A673 (cell line): Measurements from ENCODE around the gene NELL1. TPM values are rescaled to one million over a fixed set of nuclear protein-coding genes. Genes with fewer than 3 reads are reported as not detected.

ENCODE experiments used
- BruUV-seq: library from RNA; stranded (reverse); fragments of 400-500 nt; replicated peaks from 2 replicates; lab custom pipeline; 2021; lab: Mats Ljungman, UMichigan
- CTCF ChIA-PET: fragments of 300-600 bp; sonication (Branson Sonifier 250); formaldehyde crosslinking; loops from one replicate; lab custom pipeline; 2022; ENCODE audit warnings: antibody characterized with exemption; lab: Charles Lee
- POLR2A ChIA-PET: fragments of 300-600 bp; sonication (Branson Sonifier 250); formaldehyde crosslinking; loops from one replicate; lab custom pipeline; 2022; ENCODE audit warnings: antibody characterized with exemption; ENCODE audit not compliant: low non-redundant PET; lab: Charles Lee
- DNase-seq: peaks from one replicate; pipeline ENCODE4 v3.0.0-alpha.2; 2015; ENCODE audit warnings: low spot score
- H3K27ac ChIP-seq: fragments of 200-600 bp; sonication (generic); 2 replicates; pipeline ENCODE4 v1.5.1; 2016; ENCODE audit warnings: mixed run types, low read depth, mild to moderate bottlenecking, mixed read lengths, antibody characterized with exemption, low read length; ENCODE audit not compliant: poor library complexity, severe bottlenecking
- H3K27me3 ChIP-seq: fragments of 200-600 bp; sonication (generic); replicated peaks from 2 replicates; pipeline ENCODE4 v1.6.1; 2017; ENCODE audit warnings: mixed run types, low read depth, mild to moderate bottlenecking, mixed read lengths, antibody characterized with exemption, low read length; ENCODE audit not compliant: insufficient read depth, poor library complexity
- H3K36me3 ChIP-seq: fragments of 200-600 bp; sonication (generic); 2 replicates; pipeline ENCODE4 v1.6.1; 2016; ENCODE audit warnings: mixed run types, mild to moderate bottlenecking, mixed read lengths, antibody characterized with exemption, low read length; ENCODE audit not compliant: insufficient read depth, poor library complexity, severe bottlenecking
- H3K4me1 ChIP-seq: fragments of 200-600 bp; sonication (generic); 2 replicates; pipeline ENCODE4 v1.6.1; 2017; ENCODE audit warnings: mixed run types, mild to moderate bottlenecking, mixed read lengths, antibody characterized with exemption, low read length; ENCODE audit not compliant: insufficient read depth, poor library complexity, severe bottlenecking
- H3K4me3 ChIP-seq: fragments of 200-600 bp; sonication (generic); 2 replicates; pipeline ENCODE4 v1.5.1; 2016; ENCODE audit warnings: low read depth, mixed run types, mild to moderate bottlenecking, mixed read lengths, low read length; ENCODE audit not compliant: poor library complexity, severe bottlenecking
- H3K9me3 ChIP-seq: fragments of 200-600 bp; sonication (generic); 2 replicates; pipeline ENCODE4 v1.6.1; 2016; ENCODE audit warnings: mixed run types, low read depth, mild to moderate bottlenecking, mixed read lengths, antibody characterized with exemption, low read length; ENCODE audit not compliant: poor library complexity, severe bottlenecking
- EZH2 ChIP-seq: fragments of 200-600 bp; sonication (generic); IDR thresholded peaks from 2 replicates; pipeline ENCODE4 v1.6.1; 2017; ENCODE audit warnings: borderline replicate concordance, low read depth, mild to moderate bottlenecking, mixed read lengths, antibody characterized with exemption, low read length; ENCODE audit not compliant: poor library complexity, severe bottlenecking
- intact Hi-C: fragments of 100-400 bp; cut with micrococcal nuclease; formaldehyde crosslinking; loops from one replicate; pipeline ENCODE4 v1.10.0; 2022; ENCODE audit not compliant: unreplicated experiment
- total RNA-seq: library from RNA; stranded (reverse); gene quantifications from 2 replicates; pipeline ENCODE4 v1.2.3, GENCODE V29; 2021
- TF ChIP-seq, protein P1 (sequence below): fragments of 300-800, 200-600 bp; sonication (generic); conservative IDR thresholded peaks from 2 replicates; pipeline ENCODE4 v1.5.1; 2017; ENCODE audit warnings: low read depth, mild to moderate bottlenecking, antibody characterized with exemption, low read length, moderate library complexity, mixed read lengths

NELL1 gene
- total RNA-seq, 1 experiment from 2014 or later: 0.32 TPM

DNA sequence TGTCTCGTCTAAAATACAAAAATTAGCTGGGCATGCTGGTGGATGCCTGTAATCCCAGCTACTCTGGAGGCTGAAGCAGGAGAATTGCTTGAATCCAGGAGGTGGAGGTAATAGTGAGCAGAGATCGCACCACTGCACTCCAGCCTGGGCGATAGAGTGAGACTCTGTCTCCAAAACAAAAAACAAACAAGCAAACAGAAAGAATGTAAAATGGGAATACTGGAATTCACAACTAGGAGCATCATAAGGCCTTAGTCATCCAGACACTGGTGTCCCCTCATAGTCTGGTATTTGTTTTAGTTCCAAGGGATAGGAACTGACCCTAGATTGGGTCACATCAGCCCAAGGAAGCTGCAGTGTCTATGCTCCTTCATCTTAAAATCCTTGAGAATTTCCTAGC, 520.8 kb downstream of the NELL1 start:
- intact Hi-C loops: no loop called here
- no TSS peak for BruUV-seq

DNA sequence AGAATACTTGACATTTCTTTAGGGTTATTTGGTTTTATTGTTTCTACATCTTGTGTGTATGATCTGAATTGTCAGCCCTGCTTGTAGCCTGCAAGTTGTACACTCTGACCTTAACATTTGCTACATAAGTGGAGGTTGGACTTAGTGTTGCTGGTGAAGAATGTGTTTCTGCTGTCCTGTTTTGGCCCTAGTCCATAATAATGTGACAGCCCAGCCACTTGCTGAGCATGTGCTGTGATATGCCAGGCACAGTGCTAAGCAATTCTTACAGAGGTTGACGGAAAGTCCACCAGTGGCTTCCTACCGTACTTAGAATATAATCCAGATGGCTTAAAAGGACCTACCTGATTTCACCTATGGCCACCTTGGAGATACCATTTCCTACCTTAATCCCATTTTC, 526.6 kb downstream of the NELL1 start:
- DNase-seq: no peak
- Histone ChIP-seq H3K4me3 (no peak overlapping the region), H3K27me3 (no peaks in the 10 kb centered on the region), H3K27ac (no peak overlapping the region), H3K36me3 (no peaks in the 10 kb centered on the region), H3K9me3 (no peaks in the 10 kb centered on the region), H3K4me1 (no peaks in the 10 kb centered on the region)
- CTCF ChIA-PET: no interaction called here
- POLR2A ChIA-PET: no interaction called here
- no TSS peak for BruUV-seq
- intact Hi-C loops: no loop called here
- TF ChIP-seq EZH2: no peak
- TF ChIP-seq, protein P1, sequence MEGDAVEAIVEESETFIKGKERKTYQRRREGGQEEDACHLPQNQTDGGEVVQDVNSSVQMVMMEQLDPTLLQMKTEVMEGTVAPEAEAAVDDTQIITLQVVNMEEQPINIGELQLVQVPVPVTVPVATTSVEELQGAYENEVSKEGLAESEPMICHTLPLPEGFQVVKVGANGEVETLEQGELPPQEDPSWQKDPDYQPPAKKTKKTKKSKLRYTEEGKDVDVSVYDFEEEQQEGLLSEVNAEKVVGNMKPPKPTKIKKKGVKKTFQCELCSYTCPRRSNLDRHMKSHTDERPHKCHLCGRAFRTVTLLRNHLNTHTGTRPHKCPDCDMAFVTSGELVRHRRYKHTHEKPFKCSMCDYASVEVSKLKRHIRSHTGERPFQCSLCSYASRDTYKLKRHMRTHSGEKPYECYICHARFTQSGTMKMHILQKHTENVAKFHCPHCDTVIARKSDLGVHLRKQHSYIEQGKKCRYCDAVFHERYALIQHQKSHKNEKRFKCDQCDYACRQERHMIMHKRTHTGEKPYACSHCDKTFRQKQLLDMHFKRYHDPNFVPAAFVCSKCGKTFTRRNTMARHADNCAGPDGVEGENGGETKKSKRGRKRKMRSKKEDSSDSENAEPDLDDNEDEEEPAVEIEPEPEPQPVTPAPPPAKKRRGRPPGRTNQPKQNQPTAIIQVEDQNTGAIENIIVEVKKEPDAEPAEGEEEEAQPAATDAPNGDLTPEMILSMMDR: no peak

More for the DNA sequence above, 520.8 kb downstream of the NELL1 start:
- POLR2A ChIA-PET: no interaction called here
- no peak for DNase-seq
- Histone ChIP-seq H3K4me3 (no peak overlapping the region), H3K4me1 (no peaks in the 10 kb centered on the region), H3K36me3 (no peaks in the 10 kb centered on the region), H3K27me3 (no peaks in the 10 kb centered on the region), H3K27ac (no peak overlapping the region), H3K9me3 (no peaks in the 10 kb centered on the region)
- TF ChIP-seq, protein P1: no peak
- no peak for TF ChIP-seq EZH2
- CTCF ChIA-PET: no interaction called here

DNA sequence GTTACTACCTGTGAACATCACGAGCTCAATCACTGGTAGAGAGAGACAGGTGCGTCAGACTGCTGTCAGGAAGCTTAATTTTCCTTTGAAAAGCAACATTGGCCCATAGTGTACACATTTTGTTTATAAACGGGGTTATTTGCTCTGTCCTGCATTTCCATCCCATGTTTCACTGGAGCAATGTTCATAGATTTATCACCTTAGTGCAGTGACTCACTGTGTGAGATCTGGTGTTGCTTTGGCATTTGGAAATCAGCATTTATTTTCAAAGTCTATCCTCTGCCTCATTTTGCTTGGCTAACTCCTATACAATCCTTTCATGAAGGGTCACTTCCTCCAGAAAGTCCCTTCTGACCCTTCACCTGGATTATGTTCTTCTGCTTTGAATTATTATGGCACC, 529.1 kb downstream of the NELL1 start:
- intact Hi-C loops: no loop called here
- POLR2A ChIA-PET: no interaction called here

More for the DNA sequence above, 529.1 kb downstream of the NELL1 start:
- CTCF ChIA-PET: no interaction called here
- no peak for DNase-seq
- no peaks in the 10 kb centered on the region for H3K36me3 ChIP-seq
- no peak overlapping the region for H3K27ac ChIP-seq
- no TSS peak for BruUV-seq
- H3K4me1 ChIP-seq: no peaks in the 10 kb centered on the region
- no peak overlapping the region for H3K4me3 ChIP-seq
- TF ChIP-seq, protein P1: no peak
- TF ChIP-seq EZH2: no peak
- H3K27me3 ChIP-seq: no peaks in the 10 kb centered on the region
- H3K9me3 ChIP-seq: no peaks in the 10 kb centered on the region
